T-helper 9 cell (primary cell): ENCODE data around the gene XPR1.
"Not testable (repeated sequence)": the region's sequence is repeated elsewhere in the genome, so short reads cannot be mapped to it uniquely, and the experiment has no call there.

Source experiments
- DNase-seq: peaks from one replicate; pipeline ENCODE4 v3.0.0-alpha.2; 2020

The XPR1 gene

DNA sequence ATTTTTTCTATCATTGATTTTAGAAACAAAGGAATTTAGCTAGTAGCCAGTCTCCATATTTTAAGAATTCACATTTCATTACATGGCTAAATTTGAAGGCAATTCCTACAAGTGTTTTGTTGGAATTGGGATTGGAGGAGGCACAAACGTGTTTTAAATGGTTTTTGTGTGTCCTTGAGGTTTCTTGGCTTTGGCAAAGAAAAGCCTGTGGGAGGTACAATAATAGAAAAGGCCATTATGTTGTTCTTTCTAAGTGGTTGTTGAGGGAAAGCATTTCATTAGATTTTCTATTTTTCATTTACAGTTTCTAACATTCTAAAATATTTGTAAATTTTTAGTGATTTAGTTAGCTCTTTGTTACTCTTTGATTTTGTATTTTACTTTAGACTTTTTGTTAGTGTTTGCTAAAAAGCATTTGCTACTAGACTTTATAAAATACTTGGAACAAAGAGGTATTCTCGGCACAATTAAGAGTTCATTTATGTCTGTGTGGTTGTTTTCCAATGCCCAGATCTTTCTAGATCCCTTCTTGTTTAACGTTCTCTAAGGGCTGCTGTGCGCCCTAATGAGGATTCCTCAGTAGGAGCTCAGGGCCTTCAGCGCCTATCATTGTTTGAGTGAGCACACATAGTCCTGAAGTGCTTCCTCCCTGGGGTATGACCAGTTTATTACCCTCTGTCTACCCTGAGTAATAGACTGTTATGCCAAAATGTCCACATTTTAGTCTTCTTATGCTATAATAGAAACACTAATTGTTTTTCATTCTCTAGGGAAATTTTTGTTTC is 210.9 kb downstream of the XPR1 start:
- DNase-seq, result no peak

DNA sequence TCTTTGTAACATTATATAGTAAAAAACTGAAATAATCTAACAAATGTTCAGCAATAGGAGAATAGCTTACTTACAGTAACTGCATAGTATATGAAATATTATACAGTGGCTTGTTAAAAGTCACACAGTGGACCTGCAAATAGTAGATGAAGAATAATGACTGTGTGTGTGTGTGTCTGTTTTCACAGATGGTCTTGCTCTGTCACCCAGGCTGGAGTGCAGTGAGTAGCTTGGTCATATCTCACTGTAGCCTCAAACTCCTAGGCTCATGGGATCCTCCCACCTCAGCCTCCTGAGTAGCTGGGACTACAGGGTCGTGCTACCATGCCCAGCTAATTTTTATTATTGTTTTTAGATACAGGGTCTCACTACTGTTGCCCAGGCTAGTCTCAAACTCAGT is 213.5 kb downstream of the XPR1 start:
- no peak for DNase-seq

GRCh38 chr1:180848191-180848590 is 216.4 kb downstream of the XPR1 start:
- DNase-seq, result no peak

DNA sequence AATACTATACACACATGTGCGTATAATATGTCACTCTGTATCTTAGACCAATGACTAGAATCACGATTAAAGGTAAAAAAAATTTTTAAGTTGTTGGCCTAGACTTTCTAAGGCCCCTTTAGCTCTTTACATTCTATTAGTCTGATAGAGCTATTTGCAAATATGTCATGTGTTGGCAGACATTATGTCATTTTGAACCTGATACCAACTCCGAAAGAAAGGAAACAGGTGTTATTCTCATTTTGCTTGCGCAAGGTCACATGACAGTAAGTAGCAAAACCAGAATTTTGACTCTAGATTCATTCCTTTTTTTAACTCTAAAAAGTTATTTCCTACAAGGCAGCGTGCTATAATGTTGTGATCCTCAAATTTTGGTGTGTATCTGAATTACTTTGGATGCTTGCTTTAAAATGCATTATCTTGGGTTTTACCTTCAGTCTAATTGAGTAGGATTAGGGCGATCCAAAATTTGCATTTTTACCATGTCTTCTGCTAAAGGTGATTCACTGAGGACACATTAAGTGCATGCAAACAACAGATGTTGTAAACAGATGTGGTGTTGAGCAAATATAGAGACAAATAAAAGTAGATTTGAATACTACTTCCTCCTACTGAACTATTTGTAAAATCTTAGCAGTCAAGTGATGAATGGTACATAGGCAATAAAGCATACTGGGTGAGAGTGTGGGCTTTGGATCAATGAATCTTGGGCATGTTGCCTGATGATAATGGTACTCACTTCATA is 217.4 kb downstream of the XPR1 start:
- no peak for DNase-seq

GRCh38 chr1:180851995-180852887 is 220.4 kb downstream of the XPR1 start:
- no peak for DNase-seq

DNA sequence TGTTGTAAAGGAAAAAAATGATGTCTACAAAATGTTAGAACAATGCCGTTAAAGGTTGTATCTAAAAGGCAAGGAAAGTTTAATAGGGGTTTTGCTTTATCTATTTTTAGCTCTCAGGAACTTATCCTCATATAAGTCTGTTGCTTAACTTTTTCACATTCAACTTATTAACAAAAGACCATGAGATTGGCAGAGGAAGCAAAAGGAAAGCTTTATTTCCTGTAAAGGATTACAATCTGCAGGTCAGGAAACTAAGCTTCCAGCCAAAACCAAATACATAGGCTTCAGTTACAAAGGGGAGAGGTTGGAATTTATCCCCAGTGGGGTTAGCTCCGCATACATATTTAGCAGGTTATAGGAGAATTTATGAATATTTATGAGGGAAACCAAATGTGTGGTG is 222.2 kb downstream of the XPR1 start:
- DNase-seq, result no peak

DNA sequence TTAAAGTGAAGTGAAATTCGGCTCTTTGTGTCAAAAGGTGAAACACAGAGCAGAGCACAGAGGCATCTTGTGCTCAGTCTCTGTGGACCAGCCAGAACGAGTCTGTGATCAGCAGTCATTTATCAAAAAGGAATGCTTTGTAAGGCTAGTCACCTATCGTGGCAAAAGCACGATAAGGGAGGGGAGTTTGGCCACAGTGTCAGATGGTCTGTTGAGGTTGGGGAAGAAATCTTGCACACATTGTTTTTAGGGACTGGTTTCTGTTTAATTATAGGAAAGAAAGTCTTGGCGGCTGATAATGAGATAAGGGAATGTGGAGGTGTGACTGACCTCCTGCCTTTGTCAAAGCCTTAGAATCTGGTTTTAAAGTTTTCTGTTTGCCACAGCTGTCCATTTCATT is 222.6 kb downstream of the XPR1 start:
- no peak for DNase-seq

DNA sequence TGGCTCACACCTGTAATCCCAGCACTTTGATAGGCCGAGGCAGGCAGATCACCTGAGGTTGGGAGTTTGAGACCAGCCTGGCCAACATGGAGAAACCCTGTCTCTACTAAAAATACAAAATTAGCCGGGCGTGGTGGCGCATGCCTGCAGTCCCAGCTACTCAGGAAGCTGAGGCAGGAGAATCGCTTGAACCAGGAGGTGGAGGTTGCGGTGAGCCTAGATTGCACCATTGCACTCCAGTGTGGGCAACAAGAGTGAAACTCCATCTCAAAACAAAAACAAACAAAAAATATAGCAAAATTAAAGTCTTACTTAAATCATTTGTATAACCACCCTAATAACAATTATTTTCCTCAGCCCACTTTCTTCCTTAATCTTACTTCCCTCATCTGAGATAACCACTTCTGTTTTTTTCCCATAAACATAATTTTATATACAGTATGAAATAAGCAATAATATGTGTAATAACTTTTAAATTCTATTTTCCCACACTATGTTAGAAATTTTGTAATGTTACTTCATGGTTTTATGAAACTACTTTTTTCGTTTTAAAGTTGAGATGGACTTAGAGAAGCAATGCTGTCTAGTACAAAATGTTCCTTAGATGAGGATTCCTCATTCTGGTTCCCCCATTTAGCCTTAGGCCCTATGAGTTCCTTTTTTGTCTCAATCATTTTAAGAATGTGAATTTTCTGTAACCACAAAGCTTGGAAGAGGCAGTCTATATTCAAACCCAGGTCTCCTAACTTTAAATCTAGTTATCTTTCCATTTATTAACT is 226.3 kb downstream of the XPR1 start:
- DNase-seq, result not testable (repeated sequence)

DNA sequence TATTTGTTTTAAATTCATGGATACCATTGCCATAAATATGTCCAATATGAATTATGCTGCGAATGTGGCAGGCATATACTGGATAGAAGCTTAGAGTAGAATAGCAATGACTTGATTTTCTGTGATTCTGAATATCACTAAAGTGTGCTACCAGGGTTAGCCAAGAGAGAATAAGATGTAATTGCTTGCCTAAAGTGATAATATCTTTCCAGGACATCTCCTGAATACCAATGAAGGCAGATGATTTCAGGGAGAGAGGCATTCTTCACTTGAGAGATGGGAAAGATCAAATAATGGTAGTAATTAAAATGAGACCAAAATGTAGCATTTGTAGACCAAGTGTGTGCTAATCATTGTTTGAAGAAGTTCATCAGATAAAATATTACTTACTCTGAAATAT is 227.5 kb downstream of the XPR1 start:
- no peak for DNase-seq

DNA sequence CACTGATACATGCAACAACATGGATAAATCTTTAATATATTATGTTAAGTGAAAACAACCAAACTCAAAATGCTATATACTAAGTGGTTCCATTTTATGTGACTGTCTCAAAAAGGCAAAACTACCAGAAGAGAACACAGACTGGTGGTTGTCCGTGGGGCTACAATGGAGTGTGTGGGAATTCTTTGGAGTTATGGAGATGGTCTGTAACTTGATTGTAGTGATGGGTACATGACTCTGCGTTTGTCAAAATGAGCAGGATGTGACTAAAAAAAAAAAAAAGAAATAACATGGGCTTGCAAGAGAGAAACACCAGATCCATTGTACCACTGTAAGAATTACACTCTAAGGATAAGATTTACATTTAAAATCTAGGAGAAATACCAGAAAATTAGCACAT is 228.7 kb downstream of the XPR1 start:
- no peak for DNase-seq

DNA sequence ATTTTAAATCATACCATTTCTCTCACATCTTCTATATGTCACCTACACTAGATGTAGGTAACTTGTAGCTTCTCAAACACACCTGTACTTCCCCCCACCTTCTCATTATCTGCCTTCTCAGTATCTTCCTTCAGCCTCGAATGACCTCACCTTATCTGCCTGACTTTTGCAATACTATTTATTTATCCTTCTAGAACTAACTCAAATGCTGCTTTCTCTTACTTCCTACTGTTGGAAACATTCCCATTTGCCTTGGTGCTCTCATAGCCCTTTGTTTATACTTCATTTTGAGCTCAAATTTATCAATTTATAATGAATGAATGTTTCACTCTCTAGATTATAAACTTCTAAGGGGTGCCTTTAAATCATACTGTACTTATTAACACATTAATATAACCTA is 230.5 kb downstream of the XPR1 start:
- DNase-seq, result no peak

DNA sequence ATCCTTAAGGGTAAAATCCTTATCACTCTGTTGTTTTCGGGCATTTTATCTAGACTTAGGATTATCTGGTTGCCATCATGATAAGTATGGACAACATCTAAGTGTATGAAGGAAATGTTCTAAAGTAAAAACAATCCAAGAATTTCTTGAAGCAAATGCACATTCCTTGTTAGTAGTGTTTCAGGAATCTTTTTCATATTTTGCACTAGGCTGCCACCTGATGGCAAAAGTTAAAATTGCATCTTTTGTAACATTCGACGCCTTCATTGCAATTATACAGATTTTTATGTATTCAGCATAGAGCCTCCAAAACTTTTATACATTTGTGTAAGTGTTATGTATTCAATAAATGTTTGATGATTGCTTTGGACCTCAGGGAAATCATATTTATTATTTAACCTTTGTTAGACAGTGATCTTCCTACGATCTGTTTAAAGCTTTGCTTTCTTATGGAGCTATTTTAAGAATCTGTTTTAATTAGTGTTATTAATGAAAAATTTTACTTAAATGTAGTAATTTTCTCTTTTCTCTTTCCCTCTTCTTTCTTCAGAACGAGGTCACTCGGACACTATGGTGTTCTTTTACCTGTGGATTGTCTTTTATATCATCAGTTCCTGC is 231.4 kb downstream of the XPR1 start:
- peak; percentile 2 for DNase-seq

DNA sequence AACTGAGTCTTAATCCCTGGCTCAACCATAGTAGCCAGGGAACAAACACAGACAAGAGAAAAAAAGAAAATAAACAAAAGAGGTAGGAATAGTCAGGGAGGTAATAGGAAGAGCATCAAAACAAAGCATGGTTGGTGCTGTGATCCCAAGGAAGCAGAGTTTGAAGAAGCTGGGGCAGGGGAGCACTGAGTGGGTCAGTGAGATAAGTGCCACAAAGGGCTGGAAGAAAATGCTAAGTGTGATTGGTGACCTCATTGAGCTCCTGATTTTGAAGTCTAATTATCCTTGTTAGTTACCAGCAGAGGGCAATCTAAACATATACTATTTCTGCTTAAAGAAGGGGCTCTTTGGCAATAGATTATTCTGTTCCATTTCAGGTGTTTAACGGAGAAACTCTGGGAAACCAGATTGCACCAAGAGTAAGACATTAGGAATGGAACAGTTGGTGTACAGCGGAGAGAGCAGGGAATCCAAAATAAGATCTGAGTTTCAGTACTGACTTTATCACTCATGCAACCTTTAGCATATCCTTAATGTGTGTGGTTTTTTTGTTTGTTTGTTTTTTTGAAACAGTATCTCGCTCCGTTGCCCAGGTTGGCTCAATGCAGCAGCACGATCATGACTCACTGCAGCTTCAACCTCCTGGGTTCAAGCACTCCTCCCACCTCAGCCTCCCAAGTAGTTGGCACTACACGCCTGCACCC is 250.1 kb downstream of the XPR1 start:
- DNase-seq, result no peak

- DNase-seq, result no peak
Measured at GRCh38 chr1:180884588-180885300, 252.9 kb downstream of the XPR1 start.

- DNase-seq, result no peak
Measured at GRCh38 chr1:180886338-180886737, 254.5 kb downstream of the XPR1 start.

DNA sequence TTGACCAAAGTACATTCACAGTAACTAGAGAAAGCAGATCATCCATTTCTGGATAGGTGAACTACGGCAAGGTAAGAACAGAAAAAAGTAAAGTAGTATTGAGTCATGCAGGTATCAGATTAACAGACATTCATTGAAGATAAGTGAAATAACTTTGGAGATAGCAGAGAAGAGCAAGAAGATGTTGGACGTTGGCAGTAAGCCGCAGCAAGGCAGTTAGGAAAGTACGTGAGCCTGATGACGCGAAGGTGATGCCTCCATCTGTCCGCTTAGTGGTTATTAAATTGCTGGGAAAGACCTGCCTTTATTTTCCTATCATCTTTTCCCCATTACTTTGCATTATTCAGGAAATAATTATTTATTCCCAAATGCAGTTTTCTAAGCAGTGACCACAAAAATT is 256.0 kb downstream of the XPR1 start:
- DNase-seq, result no peak

- DNase-seq, result no peak
Measured at GRCh38 chr1:180888870-180889269, 257.0 kb downstream of the XPR1 start.

DNA sequence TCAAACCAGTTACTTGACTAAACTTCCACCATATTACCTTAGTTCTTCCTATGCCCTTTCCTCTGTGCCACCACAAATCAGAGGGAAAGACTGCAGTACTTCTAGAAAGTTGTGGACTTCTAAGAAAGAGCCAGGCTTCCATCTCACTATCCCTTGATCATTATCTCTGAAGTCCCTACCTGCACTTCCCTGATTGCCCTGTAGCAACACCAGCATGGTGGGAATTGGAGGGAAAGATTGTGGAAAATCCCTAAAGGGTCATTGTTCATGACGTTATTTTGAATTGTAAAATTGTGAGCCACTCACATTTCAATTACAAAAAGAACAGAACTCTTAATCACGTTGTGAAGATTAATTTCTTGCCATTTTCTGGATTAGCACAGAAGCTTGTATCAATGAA is 257.5 kb downstream of the XPR1 start:
- DNase-seq, result no peak

GRCh38 chr1:180892272-180892671 is 260.4 kb downstream of the XPR1 start:
- DNase-seq, result no peak

GRCh38 chr1:180892675-180893074 is 260.9 kb downstream of the XPR1 start:
- DNase-seq, result no peak

DNA sequence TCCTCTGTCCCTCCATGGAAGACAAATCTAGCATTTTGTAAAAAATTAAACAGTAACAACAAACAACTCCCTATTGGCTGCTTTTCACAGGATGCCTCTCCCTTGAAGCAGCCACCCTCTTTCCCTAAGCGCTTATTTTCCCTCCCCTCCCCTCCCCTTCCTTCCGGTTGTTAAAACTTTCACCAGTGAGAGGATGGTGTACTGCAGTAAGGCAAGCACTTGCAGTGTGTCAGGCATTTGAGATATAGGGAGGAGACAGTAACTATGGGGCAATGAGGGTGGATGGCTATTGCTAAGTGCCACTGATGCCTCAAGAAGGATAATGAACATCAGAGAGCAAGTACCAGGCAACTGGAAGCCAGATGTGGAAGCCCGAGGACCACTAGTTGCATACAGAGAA is 261.8 kb downstream of the XPR1 start:
- no peak for DNase-seq
